OCI-LY3 (cell line): ENCODE data around the gene RING1.

Source experiments
- H2AFZ ChIP-seq: fragments of 200-600, 300-600 bp; shearing (Covaris generic); 2 replicates; pipeline ENCODE4 v1.6.0; 2014; ENCODE audit warnings: antibody characterized with exemption, low read depth, low read length
- H3K27ac ChIP-seq: fragments of 200-600, 300-600 bp; sonication (generic); 2 replicates; pipeline ENCODE4 v1.5.1; 2014; ENCODE audit warnings: mild to moderate bottlenecking, low read length, moderate library complexity, mixed read lengths
- H3K27me3 ChIP-seq: fragments of 200-600, 300-600 bp; sonication (generic); 2 replicates; pipeline ENCODE4 v1.6.1; 2014; ENCODE audit warnings: low read depth, low read length, mixed read lengths
- H3K36me3 ChIP-seq: fragments of 200-600, 300-600 bp; sonication (generic); replicated peaks from 2 replicates; pipeline ENCODE3; 2014; ENCODE audit warnings: low read depth, low read length, mixed read lengths
- H3K4me1 ChIP-seq: fragments of 300-600, 200-600 bp; sonication (generic); 2 replicates; pipeline ENCODE4 v1.6.1; 2014; ENCODE audit warnings: low read length, mixed read lengths
- H3K4me2 ChIP-seq: fragments of 200-600, 300-600 bp; sonication (generic); 2 replicates; pipeline ENCODE4 v1.6.1; 2014; ENCODE audit warnings: low read length, mixed read lengths
- H3K4me3 ChIP-seq: fragments of 300-600, 200-600 bp; sonication (generic); 2 replicates; pipeline ENCODE4 v1.5.1; 2014; ENCODE audit warnings: antibody characterized with exemption, mild to moderate bottlenecking, low read length, moderate library complexity
- H3K79me2 ChIP-seq: fragments of 300-600, 200-600 bp; shearing (Covaris generic); 2 replicates; pipeline ENCODE4 v1.6.1; 2014; ENCODE audit warnings: mild to moderate bottlenecking, low read length, mixed read lengths
- H3K9ac ChIP-seq: fragments of 300-600, 200-600 bp; shearing (Covaris generic); 2 replicates; pipeline ENCODE4 v1.6.0; 2014; ENCODE audit warnings: mild to moderate bottlenecking, low read length, moderate library complexity
- H3K9me3 ChIP-seq: fragments of 200-600, 300-600 bp; shearing (Covaris generic); 2 replicates; pipeline ENCODE4 v1.6.1; 2014; ENCODE audit warnings: low read length, mixed read lengths; ENCODE audit not compliant: insufficient read depth
- H4K20me1 ChIP-seq: fragments of 200-600, 300-600 bp; sonication (generic); 2 replicates; pipeline ENCODE4 v1.6.1; 2016; ENCODE audit warnings: low read length, mixed read lengths; ENCODE audit not compliant: insufficient read depth
- EZH2phosphoT487 ChIP-seq: fragments of 200-600 bp; shearing (Covaris generic); IDR thresholded peaks from 2 replicates; pipeline ENCODE4 v1.6.1; 2018; ENCODE audit warnings: antibody characterized with exemption, mixed run types, low read depth
- TF ChIP-seq, protein P1 (sequence below): fragments of 200-600, 300-600 bp; sonication (generic); IDR thresholded peaks from 2 replicates; pipeline ENCODE4 v1.5.1; 2014; ENCODE audit warnings: antibody characterized with exemption, low read length, low read depth

The RING1 gene

DNA sequence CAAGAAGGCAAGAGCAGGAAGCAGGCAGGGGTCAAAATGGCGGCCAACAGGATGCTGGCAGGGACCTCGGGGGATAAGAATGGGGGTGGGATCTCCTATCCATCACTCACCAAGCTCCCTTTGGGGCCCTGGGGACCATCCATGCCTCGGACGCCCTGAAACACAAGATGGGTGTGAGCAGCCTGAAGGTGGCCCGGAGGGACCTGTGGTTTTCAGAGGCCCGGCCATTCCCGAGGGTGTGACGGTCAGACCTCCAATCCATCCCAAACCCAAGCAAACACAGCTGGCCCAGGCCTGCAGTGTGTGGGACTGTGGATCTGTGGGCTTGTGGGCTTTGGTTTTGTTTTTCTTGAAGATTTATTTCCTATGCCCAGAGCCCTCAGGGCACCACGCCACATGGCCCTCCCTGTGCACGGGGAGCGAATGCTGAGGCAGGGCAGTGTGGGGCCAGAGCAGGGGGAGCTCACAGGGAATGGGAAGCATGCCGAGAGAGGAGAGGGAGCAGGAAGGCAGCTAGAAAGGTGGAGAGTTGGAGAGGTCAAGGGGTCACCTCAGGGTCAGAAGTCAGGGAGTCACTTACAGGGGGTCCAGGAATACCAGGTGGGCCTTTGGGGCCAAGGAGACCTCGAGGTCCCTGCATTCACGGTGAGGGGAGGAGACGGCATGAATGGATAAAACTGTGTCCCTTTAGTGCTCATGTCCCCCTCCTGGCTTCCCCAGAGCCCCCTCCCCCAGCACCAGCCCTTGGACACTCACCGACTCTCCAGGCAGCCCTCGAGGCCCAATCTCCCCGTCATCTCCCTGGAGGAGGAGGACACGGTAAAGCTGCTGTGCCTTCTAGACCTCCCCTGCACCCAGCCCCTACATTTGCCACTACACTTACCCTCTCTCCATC is 30.5 kb upstream of the RING1 start:
- no peaks in the 10 kb centered on the region for H3K27me3 ChIP-seq
- no peaks in the 10 kb centered on the region for H4K20me1 ChIP-seq
- no peak overlapping the region for H3K4me2 ChIP-seq
- no peak overlapping the region for H3K27ac ChIP-seq
- no peaks in the 10 kb centered on the region for H3K9me3 ChIP-seq
- no peak for TF ChIP-seq EZH2phosphoT487
- TF ChIP-seq, protein P1, sequence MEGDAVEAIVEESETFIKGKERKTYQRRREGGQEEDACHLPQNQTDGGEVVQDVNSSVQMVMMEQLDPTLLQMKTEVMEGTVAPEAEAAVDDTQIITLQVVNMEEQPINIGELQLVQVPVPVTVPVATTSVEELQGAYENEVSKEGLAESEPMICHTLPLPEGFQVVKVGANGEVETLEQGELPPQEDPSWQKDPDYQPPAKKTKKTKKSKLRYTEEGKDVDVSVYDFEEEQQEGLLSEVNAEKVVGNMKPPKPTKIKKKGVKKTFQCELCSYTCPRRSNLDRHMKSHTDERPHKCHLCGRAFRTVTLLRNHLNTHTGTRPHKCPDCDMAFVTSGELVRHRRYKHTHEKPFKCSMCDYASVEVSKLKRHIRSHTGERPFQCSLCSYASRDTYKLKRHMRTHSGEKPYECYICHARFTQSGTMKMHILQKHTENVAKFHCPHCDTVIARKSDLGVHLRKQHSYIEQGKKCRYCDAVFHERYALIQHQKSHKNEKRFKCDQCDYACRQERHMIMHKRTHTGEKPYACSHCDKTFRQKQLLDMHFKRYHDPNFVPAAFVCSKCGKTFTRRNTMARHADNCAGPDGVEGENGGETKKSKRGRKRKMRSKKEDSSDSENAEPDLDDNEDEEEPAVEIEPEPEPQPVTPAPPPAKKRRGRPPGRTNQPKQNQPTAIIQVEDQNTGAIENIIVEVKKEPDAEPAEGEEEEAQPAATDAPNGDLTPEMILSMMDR: no peak
- no peak overlapping the region for H3K4me3 ChIP-seq
- no peak overlapping the region for H2AFZ ChIP-seq
- H3K79me2 ChIP-seq: no peaks in the 10 kb centered on the region
- H3K36me3 ChIP-seq: no peaks in the 10 kb centered on the region
- H3K9ac ChIP-seq: no peak overlapping the region
- H3K4me1 ChIP-seq: no peaks in the 10 kb centered on the region

GRCh38 chr6:33178755-33179475 is 29.4 kb upstream of the RING1 start:
- TF ChIP-seq, protein P1: no peak
- TF ChIP-seq EZH2phosphoT487: no peak
- Histone ChIP-seq H3K27ac (no peak overlapping the region), H2AFZ (no peak overlapping the region), H3K27me3 (no peaks in the 10 kb centered on the region), H4K20me1 (no peaks in the 10 kb centered on the region), H3K9ac (no peak overlapping the region), H3K36me3 (no peaks in the 10 kb centered on the region), H3K9me3 (no peaks in the 10 kb centered on the region), H3K79me2 (no peaks in the 10 kb centered on the region), H3K4me1 (peaks cover 5% of the 10 kb centered on the region; the same call in 1 of the 2 replicates), H3K4me2 (no peak overlapping the region), H3K4me3 (no peak overlapping the region)

GRCh38 chr6:33181141-33181540 is 27.2 kb upstream of the RING1 start:
- Histone ChIP-seq H3K4me2 (no peak overlapping the region), H3K36me3 (no peaks in the 10 kb centered on the region), H3K9ac (no peak overlapping the region), H3K4me1 (peaks cover 5% of the 10 kb centered on the region; the same call in 1 of the 2 replicates), H3K27ac (no peak overlapping the region), H3K27me3 (no peaks in the 10 kb centered on the region), H4K20me1 (no peaks in the 10 kb centered on the region), H3K4me3 (no peak overlapping the region), H2AFZ (no peak overlapping the region), H3K79me2 (no peaks in the 10 kb centered on the region), H3K9me3 (no peaks in the 10 kb centered on the region)
- TF ChIP-seq, protein P1: no peak

GRCh38 chr6:33183071-33183683 is 25.1 kb upstream of the RING1 start:
- H3K79me2 ChIP-seq: no peaks in the 10 kb centered on the region
- peak overlapping the region; percentile 99 for H2AFZ ChIP-seq
- H4K20me1 ChIP-seq: no peaks in the 10 kb centered on the region
- no peaks in the 10 kb centered on the region for H3K9me3 ChIP-seq
- H3K27ac ChIP-seq: no peak overlapping the region
- H3K4me2 ChIP-seq: 0 out of 2 replicates have a peak overlapping the region, but pooled peaks have one; percentile 10
- no peaks in the 10 kb centered on the region for H3K27me3 ChIP-seq
- H3K36me3 ChIP-seq: no peaks in the 10 kb centered on the region
- TF ChIP-seq, protein P1: no peak
- no peak for TF ChIP-seq EZH2phosphoT487
- peak overlapping the region; percentile 18; the same call in 1 of the 2 replicates for H3K4me3 ChIP-seq
- peaks cover 5% of the 10 kb centered on the region; the same call in 1 of the 2 replicates for H3K4me1 ChIP-seq
- no peak overlapping the region for H3K9ac ChIP-seq
